Ishikawa (cell line): ENCODE results near the gene PDE4D.
A peak's percentile ranks its signal among the peaks of the same experiment; 100 is the strongest.

Experiments
- CEBPB ChIP-seq: IDR thresholded peaks from 2 replicates; pipeline ENCODE4 v1.6.1; 2012
- CREB1 ChIP-seq: IDR thresholded peaks from 2 replicates; pipeline ENCODE4 v1.6.1; 2012; ENCODE audit warnings: low read depth
- EGR1 ChIP-seq: IDR thresholded peaks from 2 replicates; pipeline ENCODE4 v1.6.1; 2012
- EP300 ChIP-seq: IDR thresholded peaks from 2 replicates; pipeline ENCODE4 v1.6.1; 2012; ENCODE audit warnings: borderline replicate concordance
- FOXM1 ChIP-seq: IDR thresholded peaks from 2 replicates; pipeline ENCODE4 v1.6.1; 2012; ENCODE audit warnings: low read depth, borderline replicate concordance
- MAX ChIP-seq: IDR thresholded peaks from 2 replicates; pipeline ENCODE4 v1.6.1; 2012
- NFIC ChIP-seq: IDR thresholded peaks from 2 replicates; pipeline ENCODE4 v1.6.1; 2012
- RAD21 ChIP-seq: IDR thresholded peaks from 2 replicates; pipeline ENCODE4 v1.6.1; 2012; ENCODE audit warnings: low read depth
- REST ChIP-seq: IDR thresholded peaks from 2 replicates; pipeline ENCODE4 v1.6.1; 2012; ENCODE audit warnings: low read depth, mild to moderate bottlenecking
- TAF1 ChIP-seq: IDR thresholded peaks from 2 replicates; pipeline ENCODE4 v1.6.1; 2012; ENCODE audit warnings: low read depth, mild to moderate bottlenecking
- TCF12 ChIP-seq: IDR thresholded peaks from 2 replicates; pipeline ENCODE4 v1.6.1; 2012; ENCODE audit warnings: low read depth
- TEAD4 ChIP-seq: IDR thresholded peaks from 2 replicates; pipeline ENCODE4 v1.6.1; 2012
- USF1 ChIP-seq: IDR thresholded peaks from 2 replicates; pipeline ENCODE4 v1.6.1; 2012
- YY1 ChIP-seq: IDR thresholded peaks from 2 replicates; pipeline ENCODE4 v1.6.1; 2012; ENCODE audit warnings: low read depth
- ZBTB7A ChIP-seq: IDR thresholded peaks from 2 replicates; pipeline ENCODE4 v1.6.1; 2012; ENCODE audit warnings: low read depth

Gene PDE4D

GRCh38 chr5:59819806-59820205, 73.7 kb downstream of the PDE4D start:
- no peak for TF ChIP-seq FOXM1
- TF ChIP-seq EP300 = no peak
- TF ChIP-seq TAF1 = no peak
- no peak for TF ChIP-seq MAX

GRCh38 chr5:59817536-59817935, 76.0 kb downstream of the PDE4D start:
- TF ChIP-seq NFIC (no peak), REST (no peak)

GRCh38 chr5:59816654-59817300, 76.7 kb downstream of the PDE4D start:
- no peak for TF ChIP-seq TAF1
- TF ChIP-seq RAD21 = no peak
- TF ChIP-seq EGR1 = no peak
- TF ChIP-seq ZBTB7A = no peak
- no peak for TF ChIP-seq YY1
- no peak for TF ChIP-seq REST
- no peak for TF ChIP-seq TCF12
- no peak for TF ChIP-seq TEAD4
- TF ChIP-seq FOXM1 = no peak
- TF ChIP-seq NFIC = no peak
- no peak for TF ChIP-seq EP300
- no peak for TF ChIP-seq CEBPB
- TF ChIP-seq MAX = no peak
- no peak for TF ChIP-seq CREB1
- TF ChIP-seq USF1 = no peak

- TF ChIP-seq ZBTB7A (no peak), CEBPB (no peak), NFIC (no peak), FOXM1 (no peak), CREB1 (no peak), RAD21 (no peak), EP300 (no peak), TEAD4 (no peak), TCF12 (no peak), USF1 (no peak)
Measured at GRCh38 chr5:59814537-59814872, 79.0 kb downstream of the PDE4D start.

GRCh38 chr5:59813761-59814536, 79.6 kb downstream of the PDE4D start:
- TF ChIP-seq NFIC (no peak), RAD21 (peak; percentile 71)

GRCh38 chr5:59810041-59810440, 83.5 kb downstream of the PDE4D start:
- TF ChIP-seq TEAD4 = no peak
- TF ChIP-seq NFIC = no peak
- TF ChIP-seq ZBTB7A = no peak
- no peak for TF ChIP-seq YY1
- peak; percentile 71 for TF ChIP-seq RAD21
- no peak for TF ChIP-seq TCF12
- no peak for TF ChIP-seq MAX

- TF ChIP-seq MAX (no peak), USF1 (no peak), EGR1 (no peak), ZBTB7A (no peak), YY1 (no peak), EP300 (no peak), FOXM1 (no peak), TAF1 (no peak), CEBPB (no peak)
Measured at GRCh38 chr5:59807806-59808205, 85.7 kb downstream of the PDE4D start.
